Measurements from ENCODE around the gene PYGB. TPM values are rescaled to one million over a fixed set of nuclear protein-coding genes. Genes with fewer than 3 reads are reported as not detected.

Gene PYGB
- total RNA-seq, 1 donor from 2014 or later: 46.6 TPM

DNA sequence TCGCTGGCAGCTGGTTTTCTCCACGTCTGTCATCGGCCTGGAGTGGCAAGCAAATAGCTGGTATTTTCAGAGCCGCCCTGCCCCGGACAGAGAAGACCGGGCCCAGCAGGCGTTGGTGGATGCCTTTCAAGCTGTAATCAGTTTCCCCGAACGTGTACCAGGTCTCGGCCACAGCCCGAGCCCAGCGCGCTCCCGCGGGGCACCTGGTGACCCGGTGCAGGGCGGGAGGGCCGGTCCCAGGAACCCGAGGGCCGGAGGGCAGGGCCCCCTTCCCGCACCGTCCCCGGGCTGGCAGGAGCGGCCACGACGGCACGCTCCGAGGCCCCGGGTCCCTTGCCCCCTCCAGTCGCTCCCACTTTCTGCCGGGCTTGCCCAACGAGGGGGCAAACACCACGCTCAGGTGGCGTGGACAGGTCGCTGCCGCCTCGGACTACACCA, 348 bp upstream of the PYGB start:
- peaks cover 9% of the 10 kb centered on the region for H3K27me3 Mint-ChIP-seq (ENCODE audit: low read depth)
- H3K4me1 Mint-ChIP-seq: peaks cover 25% of the 10 kb centered on the region
- peaks cover 6% of the 10 kb centered on the region for H3K9me3 Mint-ChIP-seq
- peak in 1 of 2 experiments; percentile 64 for DNase-seq (ENCODE audit: low spot score in 2 of 2, unreplicated experiment in 2 of 2)
- no peak overlapping the region for H3K27ac Mint-ChIP-seq
- H3K36me3 Mint-ChIP-seq: no peaks in the 10 kb centered on the region
- H3K4me3 Mint-ChIP-seq: peak overlapping the region; percentile 92
- TF ChIP-seq, protein P1, sequence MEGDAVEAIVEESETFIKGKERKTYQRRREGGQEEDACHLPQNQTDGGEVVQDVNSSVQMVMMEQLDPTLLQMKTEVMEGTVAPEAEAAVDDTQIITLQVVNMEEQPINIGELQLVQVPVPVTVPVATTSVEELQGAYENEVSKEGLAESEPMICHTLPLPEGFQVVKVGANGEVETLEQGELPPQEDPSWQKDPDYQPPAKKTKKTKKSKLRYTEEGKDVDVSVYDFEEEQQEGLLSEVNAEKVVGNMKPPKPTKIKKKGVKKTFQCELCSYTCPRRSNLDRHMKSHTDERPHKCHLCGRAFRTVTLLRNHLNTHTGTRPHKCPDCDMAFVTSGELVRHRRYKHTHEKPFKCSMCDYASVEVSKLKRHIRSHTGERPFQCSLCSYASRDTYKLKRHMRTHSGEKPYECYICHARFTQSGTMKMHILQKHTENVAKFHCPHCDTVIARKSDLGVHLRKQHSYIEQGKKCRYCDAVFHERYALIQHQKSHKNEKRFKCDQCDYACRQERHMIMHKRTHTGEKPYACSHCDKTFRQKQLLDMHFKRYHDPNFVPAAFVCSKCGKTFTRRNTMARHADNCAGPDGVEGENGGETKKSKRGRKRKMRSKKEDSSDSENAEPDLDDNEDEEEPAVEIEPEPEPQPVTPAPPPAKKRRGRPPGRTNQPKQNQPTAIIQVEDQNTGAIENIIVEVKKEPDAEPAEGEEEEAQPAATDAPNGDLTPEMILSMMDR (IDR thresholded peaks at IDR 0.05; ENCODE audit: unreplicated experiment): no peak

DNA sequence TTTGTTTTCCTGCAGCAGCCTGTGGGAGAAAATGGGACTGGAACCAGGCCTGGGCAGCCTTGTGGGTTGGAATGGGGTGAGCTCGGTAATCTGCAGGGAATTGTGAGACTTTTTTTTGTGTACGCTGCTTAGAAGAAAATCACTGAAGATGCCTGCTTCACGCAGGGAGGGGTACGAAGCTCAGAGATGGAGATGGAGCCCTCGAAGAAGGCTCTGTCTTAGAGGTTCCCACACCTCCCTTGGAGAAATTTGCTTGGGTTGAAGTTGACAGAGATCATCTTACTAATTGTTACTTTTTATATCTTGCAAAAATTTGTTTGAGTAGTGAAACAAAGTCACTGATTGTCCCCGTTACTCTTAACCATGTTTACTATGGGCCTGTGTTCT, 894 bp downstream of the PYGB start:
- H3K36me3 Mint-ChIP-seq: no peaks in the 10 kb centered on the region
- peaks cover under 1% of the 10 kb centered on the region for H3K9me3 Mint-ChIP-seq
- no peak for DNase-seq (ENCODE audit: low spot score in 2 of 2, unreplicated experiment in 2 of 2)
- TF ChIP-seq, protein P1 (IDR thresholded peaks at IDR 0.05; ENCODE audit: unreplicated experiment): no peak
- peak overlapping the region; percentile 81 for H3K4me3 Mint-ChIP-seq
- peak overlapping the region; percentile 81 for H3K27ac Mint-ChIP-seq
- peaks cover 8% of the 10 kb centered on the region for H3K27me3 Mint-ChIP-seq (ENCODE audit: low read depth)
- peaks cover 25% of the 10 kb centered on the region for H3K4me1 Mint-ChIP-seq

DNA sequence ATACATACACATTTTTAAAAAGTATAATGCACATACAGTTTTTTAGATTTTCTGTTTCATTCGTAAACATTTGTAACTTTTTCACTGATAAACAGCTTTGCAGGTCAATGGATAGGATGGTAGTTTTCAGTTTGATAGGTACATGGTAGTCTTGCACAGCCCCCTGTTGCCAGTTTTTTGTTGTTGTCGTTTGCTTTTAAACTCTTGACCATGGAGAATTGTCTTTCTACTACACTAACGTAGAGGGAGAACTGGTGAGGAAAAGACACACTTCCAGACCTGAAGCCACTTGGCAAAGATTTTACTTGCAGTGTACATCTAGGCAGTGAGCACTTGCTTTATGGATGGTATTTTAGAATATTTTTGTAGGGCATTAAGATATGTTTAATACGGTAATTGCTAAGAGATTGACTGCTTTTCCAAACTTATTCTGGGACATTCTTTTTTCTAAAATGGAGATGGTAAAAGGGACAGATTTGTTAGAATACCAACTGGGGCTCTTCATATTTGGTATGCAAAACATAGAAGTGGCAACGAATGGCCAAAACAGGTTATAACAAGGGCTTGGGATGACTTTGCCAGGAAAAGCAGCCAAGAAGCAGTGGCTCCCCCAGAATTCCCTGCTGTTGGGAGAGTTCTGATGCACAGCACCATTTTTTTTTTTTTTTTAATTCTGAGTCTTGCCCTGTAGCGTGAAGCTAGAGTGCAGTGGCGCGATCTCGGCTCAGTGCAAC, 1.5 kb downstream of the PYGB start:
- peak overlapping the region; percentile 81 for H3K4me3 Mint-ChIP-seq
- peaks cover 8% of the 10 kb centered on the region for H3K27me3 Mint-ChIP-seq (ENCODE audit: low read depth)
- TF ChIP-seq, protein P1 (IDR thresholded peaks at IDR 0.05; ENCODE audit: unreplicated experiment): no peak
- H3K36me3 Mint-ChIP-seq: no peaks in the 10 kb centered on the region
- peaks cover 25% of the 10 kb centered on the region for H3K4me1 Mint-ChIP-seq
- H3K9me3 Mint-ChIP-seq: no peaks in the 10 kb centered on the region
- DNase-seq (ENCODE audit: low spot score in 2 of 2, unreplicated experiment in 2 of 2): no peak
- peak overlapping the region; percentile 81 for H3K27ac Mint-ChIP-seq

DNA sequence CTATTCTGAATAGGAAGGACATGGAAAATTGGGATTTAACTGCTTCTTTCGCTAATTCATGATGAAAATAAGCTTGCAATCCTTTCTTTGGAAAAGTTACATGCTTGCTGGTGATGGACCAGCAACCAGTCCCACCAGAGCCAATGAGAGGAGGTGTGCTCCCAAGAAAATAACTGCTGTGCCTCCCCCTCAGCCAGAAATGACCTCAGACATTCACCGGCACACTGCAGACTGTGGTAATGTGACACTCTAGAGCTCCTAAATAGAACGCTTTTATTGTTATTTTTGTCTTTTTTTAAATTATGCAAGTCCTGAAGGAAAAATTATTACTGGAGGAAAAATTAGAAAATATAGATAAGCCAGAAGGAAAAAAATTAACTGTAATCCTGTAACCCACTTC, 2.6 kb downstream of the PYGB start:
- Mint-ChIP-seq H3K4me1 (peaks cover 25% of the 10 kb centered on the region), H3K9me3 (no peaks in the 10 kb centered on the region), H3K36me3 (no peaks in the 10 kb centered on the region), H3K27me3 (ENCODE audit: low read depth) (peaks cover 8% of the 10 kb centered on the region), H3K27ac (no peak overlapping the region), H3K4me3 (no peak overlapping the region)
- TF ChIP-seq, protein P1 (IDR thresholded peaks at IDR 0.05; ENCODE audit: unreplicated experiment): no peak
- no peak for DNase-seq (ENCODE audit: low spot score in 2 of 2, unreplicated experiment in 2 of 2)

DNA sequence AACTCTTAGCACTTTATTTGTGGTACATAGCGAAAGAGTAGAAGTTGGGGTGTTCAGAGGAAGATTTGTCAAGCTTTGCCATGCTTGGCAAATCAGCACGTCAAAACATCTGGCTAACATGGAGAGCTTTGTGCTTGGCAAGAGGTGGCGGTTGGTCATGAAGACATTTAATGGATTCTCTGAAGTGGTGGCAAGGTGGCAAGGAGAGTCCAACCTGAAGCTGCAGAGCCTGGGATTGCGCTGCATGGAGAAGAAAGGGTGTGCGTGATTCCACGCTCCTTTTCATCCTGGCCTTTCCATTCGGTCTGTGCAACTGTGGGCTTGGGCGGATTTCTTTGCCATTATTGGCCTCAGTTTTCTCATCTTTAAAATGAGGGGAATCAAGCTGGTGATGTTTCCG, 3.1 kb downstream of the PYGB start:
- Mint-ChIP-seq H3K9me3 (no peaks in the 10 kb centered on the region), H3K27me3 (ENCODE audit: low read depth) (peaks cover 8% of the 10 kb centered on the region), H3K4me1 (peaks cover 25% of the 10 kb centered on the region), H3K36me3 (no peaks in the 10 kb centered on the region), H3K4me3 (no peak overlapping the region), H3K27ac (no peak overlapping the region)
- no peak for DNase-seq (ENCODE audit: low spot score in 2 of 2, unreplicated experiment in 2 of 2)
- TF ChIP-seq, protein P1 (IDR thresholded peaks at IDR 0.05; ENCODE audit: unreplicated experiment): no peak

Measured in mesothelial cell of epicardium (in vitro differentiated cells).